Fibroblast of villous mesenchyme (primary cell): ENCODE data around the gene MIEF2. TPM values are rescaled to one million over a fixed set of nuclear protein-coding genes. Genes with fewer than 3 reads are reported as not detected.

Experiments used
- DNase-seq: peaks from one replicate; pipeline ENCODE4 v3.0.0-alpha.2; 2010; ENCODE audit warnings: low read depth
- H3K4me3 ChIP-seq: 2 replicates; pipeline ENCODE4 v1.5.1; 2011; ENCODE audit warnings: low read depth, mild to moderate bottlenecking, low read length
- total RNA-seq: library from RNA; depleted of rRNA; stranded (reverse); fragments of >200 nt; gene quantifications from 2 replicates; pipeline ENCODE4 v1.2.3, GENCODE V29; 2012
- TF ChIP-seq, protein P1 (sequence below): IDR thresholded peaks from 2 replicates; pipeline ENCODE4 v1.5.1; 2012; ENCODE audit warnings: low read depth, mild to moderate bottlenecking, low read length; ENCODE audit not compliant: insufficient read depth

Gene MIEF2
- total RNA-seq, 1 donor, result 16.4 TPM

DNA sequence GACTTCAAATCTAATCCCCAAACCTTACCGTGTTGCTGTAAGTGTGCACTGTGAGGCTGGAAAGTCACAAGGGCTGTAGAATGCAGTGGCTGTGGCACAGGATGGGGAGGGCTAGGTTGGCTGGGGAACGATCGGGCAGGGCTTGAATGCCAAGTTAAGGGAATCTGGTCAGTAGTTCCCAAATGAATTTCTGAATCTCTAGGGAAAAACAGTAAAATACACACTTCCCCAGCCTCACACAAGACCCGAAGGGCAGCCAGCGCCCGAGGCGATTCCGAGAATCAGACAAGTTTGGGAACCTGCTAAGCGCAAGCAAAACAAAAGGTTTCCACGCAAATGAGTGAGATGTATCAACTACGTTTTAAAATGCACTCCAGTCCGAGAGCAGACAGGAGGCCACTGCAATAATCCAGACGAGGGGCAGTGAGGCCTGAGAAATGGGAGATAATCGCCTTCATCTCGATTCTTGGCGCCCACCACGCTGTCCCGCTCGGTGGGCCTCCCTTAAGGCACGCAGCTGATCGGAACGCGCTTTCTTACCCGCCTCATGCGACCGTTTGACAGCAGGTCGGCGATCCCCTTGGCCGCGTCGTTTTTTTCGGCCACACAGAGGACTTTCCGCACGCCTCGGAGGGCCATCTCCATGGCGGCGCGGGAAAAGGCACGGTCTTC, 53.7 kb downstream of the MIEF2 start:
- H3K4me3 ChIP-seq, result peak overlapping the region; percentile 94
- TF ChIP-seq, protein P1, sequence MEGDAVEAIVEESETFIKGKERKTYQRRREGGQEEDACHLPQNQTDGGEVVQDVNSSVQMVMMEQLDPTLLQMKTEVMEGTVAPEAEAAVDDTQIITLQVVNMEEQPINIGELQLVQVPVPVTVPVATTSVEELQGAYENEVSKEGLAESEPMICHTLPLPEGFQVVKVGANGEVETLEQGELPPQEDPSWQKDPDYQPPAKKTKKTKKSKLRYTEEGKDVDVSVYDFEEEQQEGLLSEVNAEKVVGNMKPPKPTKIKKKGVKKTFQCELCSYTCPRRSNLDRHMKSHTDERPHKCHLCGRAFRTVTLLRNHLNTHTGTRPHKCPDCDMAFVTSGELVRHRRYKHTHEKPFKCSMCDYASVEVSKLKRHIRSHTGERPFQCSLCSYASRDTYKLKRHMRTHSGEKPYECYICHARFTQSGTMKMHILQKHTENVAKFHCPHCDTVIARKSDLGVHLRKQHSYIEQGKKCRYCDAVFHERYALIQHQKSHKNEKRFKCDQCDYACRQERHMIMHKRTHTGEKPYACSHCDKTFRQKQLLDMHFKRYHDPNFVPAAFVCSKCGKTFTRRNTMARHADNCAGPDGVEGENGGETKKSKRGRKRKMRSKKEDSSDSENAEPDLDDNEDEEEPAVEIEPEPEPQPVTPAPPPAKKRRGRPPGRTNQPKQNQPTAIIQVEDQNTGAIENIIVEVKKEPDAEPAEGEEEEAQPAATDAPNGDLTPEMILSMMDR, result no peak
- DNase-seq, result peak; percentile 27

DNA sequence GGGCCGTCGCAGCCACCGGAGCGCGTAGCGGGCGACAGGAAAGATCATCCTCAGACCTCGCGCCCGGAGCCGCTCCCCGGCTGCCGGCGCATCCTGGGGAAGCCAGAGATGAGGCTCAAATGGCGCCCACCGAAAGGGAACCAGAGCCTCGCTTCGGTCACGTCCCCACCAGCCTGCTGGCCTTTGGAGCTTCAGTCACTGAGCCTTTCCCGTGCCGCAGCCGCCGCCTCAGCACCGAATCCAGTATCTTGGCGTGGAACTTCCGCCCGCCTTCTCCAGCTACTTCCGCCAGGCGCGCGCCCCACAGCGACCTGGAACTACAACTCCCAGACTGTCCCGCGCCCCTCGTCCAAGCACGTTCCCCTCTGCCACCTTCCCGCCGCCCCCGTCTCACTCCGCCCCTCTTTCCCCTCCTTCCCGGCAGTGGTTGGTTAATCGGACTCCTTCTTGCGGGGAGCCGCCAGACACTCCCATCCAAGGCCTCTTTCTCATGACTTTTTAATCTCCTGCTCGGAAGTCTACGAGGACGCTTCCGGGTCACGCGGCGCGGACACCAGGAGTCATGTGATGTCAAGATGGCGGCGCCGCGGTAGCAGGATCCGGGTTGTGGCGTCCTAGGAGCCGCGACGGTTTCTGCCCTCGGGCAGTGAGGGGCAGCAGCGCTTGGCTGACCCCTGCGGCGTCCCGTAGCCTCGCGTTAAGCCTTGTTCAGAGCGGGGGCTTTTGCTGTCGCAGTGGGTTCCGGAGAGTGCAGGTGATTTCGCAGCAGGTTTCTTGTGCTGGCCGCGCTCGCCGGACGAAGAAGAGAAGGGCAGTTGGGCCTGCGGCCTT, 54.5 kb downstream of the MIEF2 start, which contains the start of the genes SMCR8 and TOP3A:
Gene SMCR8, plus strand, starts transcription at position 563 of the 831 bp plus-strand sequence. CDS start 497 bp downstream, outside the sequence.
Gene TOP3A, minus strand, starts transcription at position 264 of the 831 bp plus-strand sequence. Its CDS starts 216 bp downstream, at position 48.
- TF ChIP-seq, protein P1, result no peak
- peak; percentile 99 for DNase-seq
- peak within 1 kb of the TSS; percentile 94 for H3K4me3 ChIP-seq

DNA sequence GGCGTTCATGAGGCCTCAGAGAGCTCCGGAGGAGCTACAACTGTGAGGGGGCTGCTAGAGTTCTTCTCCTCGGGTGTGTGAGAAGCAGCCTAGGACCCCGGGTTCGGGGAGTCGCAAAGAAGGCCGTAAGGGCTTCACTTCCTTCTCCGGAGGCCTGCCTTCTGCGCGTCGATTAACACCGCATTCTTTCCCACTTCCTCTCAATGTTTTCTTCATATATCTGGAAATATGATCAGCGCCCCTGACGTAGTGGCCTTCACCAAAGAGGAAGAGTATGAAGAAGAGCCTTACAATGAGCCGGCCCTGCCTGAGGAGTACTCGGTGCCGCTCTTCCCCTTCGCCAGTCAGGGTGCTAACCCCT, 55.1 kb downstream of the MIEF2 start:
- peak overlapping the region; percentile 94 for H3K4me3 ChIP-seq
- TF ChIP-seq, protein P1, result no peak
- DNase-seq, result no peak

DNA sequence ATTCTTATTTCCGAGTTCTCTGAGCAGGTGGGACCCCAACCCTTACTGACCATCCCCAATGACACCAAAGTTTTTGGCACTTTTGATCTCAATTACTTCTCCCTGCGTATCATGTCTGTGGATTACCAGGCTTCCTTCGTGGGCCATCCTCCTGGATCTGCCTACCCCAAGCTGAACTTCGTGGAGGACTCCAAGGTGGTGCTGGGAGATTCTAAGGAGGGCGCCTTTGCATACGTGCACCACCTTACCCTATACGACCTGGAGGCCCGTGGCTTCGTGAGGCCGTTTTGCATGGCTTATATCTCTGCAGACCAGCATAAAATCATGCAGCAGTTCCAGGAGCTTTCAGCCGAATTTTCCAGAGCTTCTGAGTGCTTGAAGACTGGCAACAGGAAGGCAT, 55.5 kb downstream of the MIEF2 start:
- TF ChIP-seq, protein P1, result no peak
- peak overlapping the region; percentile 94 for H3K4me3 ChIP-seq
- DNase-seq, result no peak

Other genes starting within 250 kb of the MIEF2 start
- gene ATPAF2, start 221.5 kb upstream of the MIEF2 start, total RNA-seq, result 13.0 and 15.5 TPM in 2 replicates
- gene GID4, start 221.3 kb upstream of the MIEF2 start, total RNA-seq, result 6.8 and 7.8 TPM in 2 replicates
- 30.3 and 33.2 TPM in 2 replicates for gene DRG2, start 172.7 kb upstream of the MIEF2 start, total RNA-seq
- gene MYO15A, start 151.9 kb upstream of the MIEF2 start, total RNA-seq, result 0.43 and 0.97 TPM in 2 replicates
- gene ALKBH5, start 76.8 kb upstream of the MIEF2 start, total RNA-seq, result 113 and 144 TPM in 2 replicates
- gene LLGL1, start 35.0 kb upstream of the MIEF2 start, total RNA-seq, result 44.0 and 49.3 TPM in 2 replicates
- gene FLII, start 1.9 kb upstream of the MIEF2 start, total RNA-seq, result 205 and 244 TPM in 2 replicates
- gene TOP3A, start 54.3 kb downstream of the MIEF2 start, total RNA-seq, result 29.0 and 45.8 TPM in 2 replicates
- 17.1 and 21.6 TPM in 2 replicates for gene SMCR8, start 54.6 kb downstream of the MIEF2 start, total RNA-seq
- 13.2 and 14.2 TPM in 2 replicates for gene SHMT1, start 102.9 kb downstream of the MIEF2 start, total RNA-seq
- not detected in 2 replicates for gene EVPLL, start 117.1 kb downstream of the MIEF2 start, total RNA-seq
- gene LGALS9C, start 216.1 kb downstream of the MIEF2 start, total RNA-seq, result not detected in 2 replicates